HG03097 (cell line): Measurements from ENCODE around the gene ZBTB22.
"Not testable (repeated sequence)": the region's sequence is repeated elsewhere in the genome, so short reads cannot be mapped to it uniquely, and the experiment has no call there.

Source experiments
- ATAC-seq: cut with Tn5 transposase; IDR thresholded peaks from one replicate; pipeline ENCODE4 v1.9.1; 2021; ENCODE audit not compliant: unreplicated experiment, low FRiP score

The ZBTB22 gene

DNA sequence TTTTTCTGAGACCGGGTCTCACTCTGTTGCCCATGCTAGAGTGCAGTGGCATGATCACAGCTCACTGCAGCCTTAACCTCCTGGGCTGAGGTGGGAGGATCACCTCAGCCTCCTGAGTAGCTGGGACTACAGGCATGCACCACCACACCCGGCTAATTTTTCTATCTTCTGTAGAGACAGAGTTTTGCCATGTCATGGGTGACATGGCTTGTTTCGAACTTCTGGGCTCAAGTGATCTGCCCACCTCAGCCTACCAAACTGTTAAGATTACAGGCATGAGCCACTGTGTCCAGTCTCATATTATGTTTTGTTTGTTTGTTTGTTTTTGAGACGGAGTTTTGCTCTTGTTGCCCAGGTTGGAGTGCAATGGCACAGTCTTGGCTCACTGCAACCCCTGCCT, 32.3 kb downstream of the ZBTB22 start:
- not testable (repeated sequence) for ATAC-seq

- ATAC-seq, result no peak
These were observed 37.0 kb downstream of the ZBTB22 start for GRCh38 chr6:33280539-33280938.

- no peak for ATAC-seq
These were observed 37.5 kb downstream of the ZBTB22 start for GRCh38 chr6:33279971-33280511.

- no peak for ATAC-seq
These were observed 38.3 kb downstream of the ZBTB22 start for GRCh38 chr6:33279257-33279695.

GRCh38 chr6:33278810-33279209, 38.7 kb downstream of the ZBTB22 start:
- no peak for ATAC-seq

GRCh38 chr6:33278392-33278741, 39.2 kb downstream of the ZBTB22 start:
- no peak for ATAC-seq

DNA sequence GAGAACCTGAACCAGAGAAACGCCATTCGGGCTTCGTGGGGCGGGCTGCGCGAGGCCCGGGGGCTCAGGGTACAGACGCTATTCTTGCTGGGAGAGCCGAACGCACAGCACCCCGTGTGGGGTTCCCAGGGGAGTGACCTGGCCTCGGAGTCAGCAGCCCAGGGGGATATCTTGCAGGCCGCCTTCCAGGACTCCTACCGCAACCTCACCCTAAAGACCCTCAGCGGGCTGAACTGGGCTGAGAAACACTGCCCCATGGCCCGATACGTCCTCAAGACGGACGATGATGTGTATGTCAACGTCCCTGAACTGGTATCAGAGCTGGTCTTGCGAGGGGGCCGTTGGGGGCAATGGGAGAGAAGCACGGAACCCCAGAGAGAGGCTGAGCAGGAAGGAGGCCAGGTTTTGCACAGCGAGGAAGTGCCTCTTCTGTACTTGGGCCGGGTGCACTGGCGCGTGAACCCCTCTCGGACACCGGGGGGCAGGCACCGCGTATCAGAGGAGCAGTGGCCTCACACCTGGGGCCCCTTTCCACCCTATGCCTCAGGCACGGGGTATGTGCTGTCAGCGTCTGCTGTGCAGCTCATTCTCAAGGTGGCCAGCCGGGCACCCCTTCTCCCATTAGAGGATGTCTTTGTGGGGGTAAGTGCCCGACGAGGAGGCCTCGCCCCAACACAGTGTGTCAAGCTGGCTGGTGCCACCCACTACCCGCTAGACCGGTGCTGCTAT, 39.7 kb downstream of the ZBTB22 start:
- ATAC-seq, result no peak

GRCh38 chr6:33276864-33277662, 40.5 kb downstream of the ZBTB22 start, which contains the start of gene B3GALT4:
Gene B3GALT4 (plus strand): TSS chr6:33277123. CDS start chr6:33277420, 297 bp downstream.
- peak; percentile 39 for ATAC-seq

- ATAC-seq, result no peak
These were observed 41.0 kb downstream of the ZBTB22 start for GRCh38 chr6:33276581-33276863.

- not testable (repeated sequence) for ATAC-seq
These were observed 41.6 kb downstream of the ZBTB22 start for GRCh38 chr6:33275795-33276580.

GRCh38 chr6:33273924-33274902, 43.3 kb downstream of the ZBTB22 start:
- ATAC-seq, result no peak

DNA sequence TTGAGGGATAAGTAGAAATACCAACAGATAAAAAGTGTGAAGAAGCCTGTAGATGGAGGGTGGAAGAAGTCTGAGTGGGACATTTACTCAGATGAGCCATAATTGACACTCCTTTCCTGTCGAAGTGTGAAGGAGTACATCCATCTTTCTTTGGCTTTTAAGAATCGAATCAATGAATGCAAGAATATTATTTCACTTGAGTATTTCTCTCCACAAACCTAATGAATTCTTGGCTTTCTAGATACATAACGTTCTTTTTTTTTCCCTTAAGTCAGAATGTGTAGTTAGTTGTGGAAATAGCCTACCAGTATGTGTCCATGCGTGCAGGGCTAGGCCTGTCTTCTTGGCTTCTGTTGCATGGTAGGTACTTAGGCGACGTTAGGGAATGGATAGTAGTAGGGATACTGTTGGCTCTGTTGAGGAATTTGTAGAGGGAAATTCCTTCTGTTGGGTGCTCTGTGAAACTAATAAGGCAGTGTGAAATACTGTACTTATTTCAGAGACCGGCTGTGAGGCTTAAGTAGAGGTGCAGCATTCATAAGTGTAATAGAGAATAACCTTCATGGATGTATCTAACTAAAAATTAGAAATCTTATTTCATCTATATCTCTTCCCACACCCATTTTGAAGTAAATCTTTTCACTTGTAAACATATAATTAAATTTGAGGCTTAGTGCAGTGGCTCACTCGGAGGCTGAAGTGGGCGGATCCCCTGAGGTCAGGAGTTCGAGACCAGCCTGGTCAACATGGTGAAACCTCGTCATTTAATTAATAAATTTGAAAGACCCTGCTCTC, 44.2 kb downstream of the ZBTB22 start:
- ATAC-seq, result no peak

DNA sequence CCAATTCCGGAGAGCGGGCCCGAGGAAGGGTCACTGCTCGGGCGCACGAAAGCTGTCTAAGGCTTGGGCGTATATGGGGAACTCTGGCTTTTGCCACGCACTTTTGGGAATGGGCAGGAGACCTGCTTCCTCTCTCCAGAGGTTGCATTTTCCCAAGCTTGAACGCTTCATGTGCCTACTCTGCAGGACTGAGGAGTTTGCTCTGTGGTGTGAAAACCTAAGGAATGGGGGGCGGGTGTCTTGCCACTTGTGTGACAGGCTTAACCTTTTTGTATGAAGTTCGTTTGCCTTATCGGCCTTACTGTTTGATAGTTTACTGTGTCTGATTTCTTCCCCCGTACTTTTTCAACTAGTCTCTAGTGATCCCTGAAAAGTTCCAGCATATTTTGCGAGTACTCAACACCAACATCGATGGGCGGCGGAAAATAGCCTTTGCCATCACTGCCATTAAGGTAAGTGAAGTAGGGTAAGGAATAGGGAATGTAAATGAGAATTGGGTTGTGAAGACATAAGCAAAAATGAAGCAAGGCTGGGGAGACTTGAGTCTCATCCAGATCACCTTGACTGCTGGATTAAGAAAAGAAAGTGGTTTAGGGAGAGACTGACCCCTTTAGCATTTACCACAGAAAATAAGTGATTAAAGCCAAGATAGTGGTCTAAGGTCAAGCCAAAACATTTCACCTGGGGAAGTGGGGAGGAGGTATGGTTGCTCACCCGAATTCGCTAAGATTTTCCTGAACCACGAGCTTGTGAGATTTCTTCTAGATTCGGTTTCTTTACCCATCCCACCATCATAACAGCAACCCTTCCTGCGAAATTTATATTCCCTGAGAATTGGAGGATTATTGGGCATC, 45.0 kb downstream of the ZBTB22 start:
- ATAC-seq, result no peak

DNA sequence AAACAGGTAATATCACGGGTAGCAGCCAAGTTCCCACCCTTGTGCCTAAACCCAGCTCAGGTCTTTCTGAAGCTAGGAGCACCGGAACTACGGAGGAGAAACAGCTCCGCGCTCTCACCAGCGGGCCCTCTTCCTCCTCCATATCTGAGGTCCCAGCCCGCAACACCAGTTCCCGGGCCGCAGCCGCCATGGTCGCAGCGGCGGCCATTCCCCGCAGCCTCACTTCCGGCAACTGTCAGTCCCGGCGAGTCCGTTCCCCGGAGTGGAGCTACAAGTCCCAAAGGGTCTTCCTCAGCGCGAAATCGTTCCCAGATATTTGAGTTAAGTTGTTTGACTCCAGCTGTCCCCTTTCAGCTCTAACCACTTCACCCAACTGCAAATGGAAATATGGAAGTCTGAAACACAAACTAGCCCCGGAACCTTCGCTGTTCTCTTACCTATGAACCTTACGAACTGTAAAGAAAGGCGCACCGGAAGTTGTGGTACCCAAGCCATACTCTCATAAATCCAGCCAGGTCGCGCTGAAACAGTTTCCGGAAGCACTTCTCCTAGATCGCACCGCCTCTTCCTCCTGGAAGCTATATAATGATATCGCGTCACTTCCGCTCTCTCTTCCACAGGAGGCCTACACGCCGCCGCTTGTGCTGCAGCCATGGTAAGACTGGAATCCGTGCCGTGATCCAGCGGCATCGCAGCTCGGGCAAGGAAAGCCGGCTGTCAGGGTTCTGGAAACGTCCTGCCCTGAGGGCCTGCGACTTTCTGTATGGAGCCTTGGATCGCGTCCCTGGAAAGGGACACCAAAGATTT, 45.9 kb downstream of the ZBTB22 start, which contains the start of the genes RPS18 and VPS52:
Gene RPS18 (plus strand): TSS at position 608 of the 807 bp plus-strand sequence. CDS start 45 bp downstream, at position 653.
Gene VPS52 (minus strand): TSS at position 409 of the 807 bp plus-strand sequence. CDS start 201 bp downstream, at position 208.
- ATAC-seq, result peak; percentile 79

DNA sequence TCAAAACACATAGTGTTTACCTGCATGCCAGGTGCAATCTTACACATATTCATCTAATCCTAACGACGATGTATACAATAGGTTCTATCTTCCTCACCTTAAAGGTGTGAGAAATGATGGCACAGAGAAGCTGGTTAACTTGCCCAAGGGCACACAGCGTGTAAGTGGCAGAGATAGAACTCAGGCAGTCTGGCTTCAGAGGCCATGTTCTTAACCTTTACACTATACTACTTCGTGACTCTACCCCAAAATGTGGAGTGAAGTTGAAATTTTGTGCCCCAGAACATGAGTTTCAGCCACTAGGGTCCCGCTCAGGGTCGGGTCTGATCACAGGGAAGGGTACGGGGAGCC, 46.5 kb downstream of the ZBTB22 start:
- peak; percentile 3 for ATAC-seq
